ENCODE results near the gene RHOD.

The RHOD gene

GRCh38 chr11:67118181-67118766 lies 61.6 kb downstream of the RHOD start:
- DNase-seq = no peak

- DNase-seq = peak; percentile 98
Measured at GRCh38 chr11:67118801-67119584, 62.3 kb downstream of the RHOD start, which contains the start of gene KDM2A. Gene KDM2A (plus strand): TSS chr11:67119263. CDS start chr11:67121317, 2,054 bp downstream.

GRCh38 chr11:67119585-67120391 lies 63.1 kb downstream of the RHOD start:
- no peak for DNase-seq

- no peak for DNase-seq
Measured at GRCh38 chr11:67120456-67120855, 63.8 kb downstream of the RHOD start.

- DNase-seq = no peak
Measured at GRCh38 chr11:67120881-67121710, 64.4 kb downstream of the RHOD start.
